Neural progenitor cell (in vitro differentiated cells): ENCODE data around the gene GPR101. TPM values are rescaled to one million over a fixed set of nuclear protein-coding genes. Genes with fewer than 3 reads are reported as not detected.
A peak's percentile ranks its signal among the peaks of the same experiment; 100 is the strongest.

Experiments
- DNase-seq: peaks from one replicate; pipeline ENCODE4 v3.0.0-alpha.2; 2016; ENCODE audit warnings: low spot score
- H2AFZ ChIP-seq: fragments of 200-600 bp; sonication (generic); replicated peaks from 2 replicates; pipeline ENCODE4 v1.6.1; 2016; ENCODE audit warnings: antibody characterized with exemption
- H3F3A ChIP-seq: fragments of 200-600 bp; sonication (generic); 2 replicates; pipeline ENCODE4 v1.6.1; 2016; ENCODE audit warnings: antibody characterized with exemption, low read depth
- H3K27ac ChIP-seq: fragments of 200-600 bp; sonication (generic); 2 replicates; pipeline ENCODE4 v1.5.1; 2016; ENCODE audit warnings: mild to moderate bottlenecking
- H3K27me3 ChIP-seq: fragments of 200-600 bp; sonication (generic); 2 replicates; pipeline ENCODE4 v1.6.1; 2016; ENCODE audit warnings: mild to moderate bottlenecking, moderate library complexity
- H3K36me3 ChIP-seq: fragments of 200-600 bp; sonication (generic); 2 replicates; pipeline ENCODE4 v1.5.1; 2016
- H3K4me1 ChIP-seq: fragments of 200-600 bp; sonication (generic); 2 replicates; pipeline ENCODE4 v1.6.1; 2016; ENCODE audit warnings: mixed run types
- H3K4me2 ChIP-seq: fragments of 200-600 bp; sonication (generic); 2 replicates; pipeline ENCODE4 v1.6.1; 2016
- H3K4me3 ChIP-seq: fragments of 200-600 bp; sonication (generic); 2 replicates; pipeline ENCODE4 v1.5.1; 2016
- H3K79me2 ChIP-seq: fragments of 200-600 bp; sonication (generic); 2 replicates; pipeline ENCODE4 v1.6.1; 2016; ENCODE audit warnings: low read depth
- H3K9ac ChIP-seq: fragments of 200-600 bp; sonication (generic); 2 replicates; pipeline ENCODE4 v1.6.1; 2016
- H3K9me3 ChIP-seq: fragments of 200-600 bp; sonication (generic); 2 replicates; pipeline ENCODE4 v1.5.1; 2016; ENCODE audit warnings: low read depth
- H4K20me1 ChIP-seq: fragments of 200-600 bp; sonication (generic); 2 replicates; pipeline ENCODE4 v1.6.1; 2016; ENCODE audit warnings: low read depth
- H3K27ac Mint-ChIP-seq: 3 replicates; pipeline ENCODE4 v1.8.0; 2021; ENCODE audit warnings: mixed read lengths
- H3K27me3 Mint-ChIP-seq: 2 replicates; pipeline ENCODE4 v1.8.0; 2022; ENCODE audit warnings: low read depth, mild to moderate bottlenecking, inconsistent platforms, moderate library complexity, mixed read lengths; ENCODE audit not compliant: insufficient read depth
- H3K36me3 Mint-ChIP-seq: 3 replicates; pipeline ENCODE4 v1.8.0; 2021; ENCODE audit warnings: mixed read lengths
- H3K4me1 Mint-ChIP-seq: 3 replicates; pipeline ENCODE4 v1.8.0; 2021; ENCODE audit warnings: mixed read lengths
- H3K4me3 Mint-ChIP-seq: 3 replicates; pipeline ENCODE4 v1.8.0; 2021; ENCODE audit warnings: mild to moderate bottlenecking, moderate library complexity, mixed read lengths
- H3K9me3 Mint-ChIP-seq: 3 replicates; pipeline ENCODE4 v1.8.0; 2020; ENCODE audit warnings: mixed read lengths
- EZH2 ChIP-seq: fragments of 200-600 bp; sonication (generic); IDR thresholded peaks from 2 replicates; pipeline ENCODE4 v1.6.1; 2017; ENCODE audit warnings: antibody characterized with exemption, mild to moderate bottlenecking, moderate library complexity
- EZH2phosphoT487 ChIP-seq: fragments of 200-600 bp; sonication (generic); IDR thresholded peaks from 2 replicates; pipeline ENCODE4 v1.6.1; 2017; ENCODE audit warnings: antibody characterized with exemption
- total RNA-seq: library from RNA; depleted of rRNA; stranded (reverse); fragments of >200 nt; gene quantifications from 2 replicates; pipeline ENCODE4 v1.2.3, GENCODE V29; 2015; ENCODE audit warnings: low replicate concordance
- TF ChIP-seq, protein P1 (sequence below): fragments of 200-600 bp; sonication (generic); IDR thresholded peaks from 2 replicates; pipeline ENCODE4 v1.5.1; 2017; ENCODE audit warnings: antibody characterized with exemption, mild to moderate bottlenecking

Gene GPR101
- total RNA-seq, 1 donor from 2014 or later = not detected

DNA sequence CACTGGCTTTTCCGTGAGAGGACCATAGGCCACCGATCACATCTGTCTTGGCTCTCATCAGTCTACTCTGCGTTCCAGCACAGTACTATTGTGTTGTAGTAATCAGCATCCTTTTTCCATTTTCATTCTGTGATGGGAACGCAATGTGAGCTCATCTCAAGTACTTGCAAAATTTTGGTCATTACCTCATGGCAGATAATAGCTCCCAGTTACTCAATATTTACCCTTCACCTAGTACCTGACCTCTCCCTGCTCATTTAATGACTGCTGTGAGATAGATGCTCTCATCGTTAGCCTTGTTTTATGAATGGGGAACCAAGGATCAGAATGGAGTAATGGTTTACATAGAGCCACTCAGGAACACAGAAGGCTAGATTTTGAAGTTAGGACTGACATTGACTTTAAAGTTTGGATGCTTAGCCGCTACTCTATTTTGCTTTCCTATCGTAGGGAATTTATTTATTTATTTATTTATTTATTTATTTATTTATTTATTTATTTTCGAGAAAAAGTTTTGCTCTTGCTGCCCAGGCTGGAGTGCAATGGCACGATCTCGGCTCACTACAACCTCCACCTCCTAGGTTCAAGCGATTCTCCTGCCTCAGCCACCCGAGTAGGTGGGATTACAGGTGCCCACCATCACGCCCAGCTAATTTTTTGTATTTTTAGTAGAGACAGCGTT is 6.5 kb upstream of the GPR101 start:
- no peaks in the 10 kb centered on the region for H3K9me3 Mint-ChIP-seq

GRCh38 chrX:137034508-137034872 is 695 bp upstream of the GPR101 start:
- Mint-ChIP-seq H3K4me3 (peak overlapping the region; percentile 64), H3K36me3 (no peaks in the 10 kb centered on the region), H3K9me3 (peaks cover 11% of the 10 kb centered on the region), H3K27me3 (peaks cover 34% of the 10 kb centered on the region), H3K4me1 (peaks cover 6% of the 10 kb centered on the region), H3K27ac (no peak overlapping the region)
- H3K4me3 ChIP-seq = no peak overlapping the region
- no peak for DNase-seq
- H4K20me1 ChIP-seq = peaks cover 4% of the 10 kb centered on the region
- no peaks in the 10 kb centered on the region for H3K79me2 ChIP-seq
- peaks cover 100% of the 10 kb centered on the region for H3K27me3 ChIP-seq
- peak overlapping the region; percentile 69 for H3K4me2 ChIP-seq
- TF ChIP-seq EZH2 (no peak), EZH2phosphoT487 (no peak)
- TF ChIP-seq, protein P1, sequence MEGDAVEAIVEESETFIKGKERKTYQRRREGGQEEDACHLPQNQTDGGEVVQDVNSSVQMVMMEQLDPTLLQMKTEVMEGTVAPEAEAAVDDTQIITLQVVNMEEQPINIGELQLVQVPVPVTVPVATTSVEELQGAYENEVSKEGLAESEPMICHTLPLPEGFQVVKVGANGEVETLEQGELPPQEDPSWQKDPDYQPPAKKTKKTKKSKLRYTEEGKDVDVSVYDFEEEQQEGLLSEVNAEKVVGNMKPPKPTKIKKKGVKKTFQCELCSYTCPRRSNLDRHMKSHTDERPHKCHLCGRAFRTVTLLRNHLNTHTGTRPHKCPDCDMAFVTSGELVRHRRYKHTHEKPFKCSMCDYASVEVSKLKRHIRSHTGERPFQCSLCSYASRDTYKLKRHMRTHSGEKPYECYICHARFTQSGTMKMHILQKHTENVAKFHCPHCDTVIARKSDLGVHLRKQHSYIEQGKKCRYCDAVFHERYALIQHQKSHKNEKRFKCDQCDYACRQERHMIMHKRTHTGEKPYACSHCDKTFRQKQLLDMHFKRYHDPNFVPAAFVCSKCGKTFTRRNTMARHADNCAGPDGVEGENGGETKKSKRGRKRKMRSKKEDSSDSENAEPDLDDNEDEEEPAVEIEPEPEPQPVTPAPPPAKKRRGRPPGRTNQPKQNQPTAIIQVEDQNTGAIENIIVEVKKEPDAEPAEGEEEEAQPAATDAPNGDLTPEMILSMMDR = no peak
- H3K27ac ChIP-seq = no peak overlapping the region
- H3K4me1 ChIP-seq = no peaks in the 10 kb centered on the region
- H3K9ac ChIP-seq = no peak overlapping the region
- no peaks in the 10 kb centered on the region for H3F3A ChIP-seq
- no peaks in the 10 kb centered on the region for H3K36me3 ChIP-seq
- H2AFZ ChIP-seq = no peak overlapping the region
- H3K9me3 ChIP-seq = no peaks in the 10 kb centered on the region

More for the DNA sequence above, 6.5 kb upstream of the GPR101 start:
- Mint-ChIP-seq H3K27ac (no peak overlapping the region), H3K27me3 (peaks cover 12% of the 10 kb centered on the region), H3K36me3 (no peaks in the 10 kb centered on the region), H3K4me1 (no peaks in the 10 kb centered on the region), H3K4me3 (no peak overlapping the region)
- Histone ChIP-seq H3K27ac (no peak overlapping the region), H4K20me1 (no peaks in the 10 kb centered on the region), H3K4me2 (no peak overlapping the region), H3K4me3 (no peak overlapping the region), H2AFZ (no peak overlapping the region), H3F3A (no peaks in the 10 kb centered on the region), H3K27me3 (peaks cover 57% of the 10 kb centered on the region), H3K79me2 (no peaks in the 10 kb centered on the region), H3K4me1 (no peaks in the 10 kb centered on the region), H3K9me3 (no peaks in the 10 kb centered on the region), H3K36me3 (no peaks in the 10 kb centered on the region), H3K9ac (no peak overlapping the region)
- DNase-seq = no peak
- TF ChIP-seq EZH2 (no peak), EZH2phosphoT487 (no peak)
- TF ChIP-seq, protein P1 = no peak

DNA sequence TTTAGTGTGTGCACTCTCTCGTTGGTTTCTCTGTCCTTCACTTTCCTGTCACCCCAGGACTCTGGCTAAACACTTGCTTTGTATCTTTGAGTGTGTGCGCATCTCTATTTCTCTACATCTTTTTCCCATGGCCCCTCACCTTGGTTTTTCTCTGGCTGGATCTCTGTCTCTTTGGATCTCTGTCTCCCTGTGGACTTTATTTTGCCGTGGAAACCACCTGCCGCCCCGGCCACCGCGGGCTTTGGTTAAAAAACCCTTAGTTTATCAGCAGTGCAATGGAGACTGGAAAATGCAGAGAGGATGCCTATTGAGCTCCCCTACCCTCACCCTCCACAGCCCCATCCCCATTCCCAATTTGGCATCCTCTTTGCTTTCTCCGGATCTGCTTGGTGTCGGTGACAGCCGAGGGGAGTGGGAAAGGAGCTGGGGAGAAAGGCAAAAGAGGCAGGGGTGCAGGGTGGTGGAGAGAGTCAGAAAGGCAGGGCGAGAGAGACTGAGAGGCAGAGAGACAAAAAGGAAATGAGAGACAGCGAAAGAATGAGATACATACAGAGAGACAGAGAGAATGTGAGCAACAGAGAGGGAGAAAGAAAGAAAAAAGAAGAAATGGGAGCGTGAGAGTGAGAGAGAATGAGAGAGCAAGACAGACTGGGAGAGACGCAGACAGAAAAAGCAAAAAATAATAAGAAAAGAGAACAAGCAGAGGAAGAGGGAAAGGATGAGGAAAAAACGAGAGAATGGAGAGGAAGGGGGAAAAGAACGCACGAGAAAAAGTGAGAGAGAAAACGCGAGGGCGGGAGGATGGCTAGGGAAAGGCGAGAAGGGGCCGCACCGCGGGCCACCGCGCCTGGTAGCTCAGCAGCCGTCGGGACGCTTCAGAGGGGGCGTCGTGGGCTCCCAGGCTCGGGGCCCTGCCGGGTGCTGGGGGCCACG is 688 bp downstream of the GPR101 start:
- Mint-ChIP-seq H3K4me3 (no peak overlapping the region), H3K4me1 (peaks cover 6% of the 10 kb centered on the region), H3K27me3 (peaks cover 34% of the 10 kb centered on the region), H3K9me3 (peaks cover 11% of the 10 kb centered on the region), H3K36me3 (no peaks in the 10 kb centered on the region), H3K27ac (no peak overlapping the region)
- H3K27me3 ChIP-seq = peaks cover 100% of the 10 kb centered on the region
- H3K27ac ChIP-seq = no peak overlapping the region
- H4K20me1 ChIP-seq = peaks cover 4% of the 10 kb centered on the region
- H3K9ac ChIP-seq = no peak overlapping the region
- peak overlapping the region; percentile 69 for H3K4me2 ChIP-seq
- no peaks in the 10 kb centered on the region for H3F3A ChIP-seq
- peak overlapping the region; percentile 29 for H3K4me3 ChIP-seq
- no peaks in the 10 kb centered on the region for H3K36me3 ChIP-seq
- no peaks in the 10 kb centered on the region for H3K4me1 ChIP-seq
- H3K9me3 ChIP-seq = no peaks in the 10 kb centered on the region
- no peak for DNase-seq
- TF ChIP-seq EZH2 (peak; percentile 84), EZH2phosphoT487 (peak; percentile 89)
- TF ChIP-seq, protein P1 = no peak
- H2AFZ ChIP-seq = no peak overlapping the region
- no peaks in the 10 kb centered on the region for H3K79me2 ChIP-seq
